Endothelial cell (in vitro differentiated cells): ENCODE data around the gene RANBP3. TPM values are rescaled to one million over a fixed set of nuclear protein-coding genes. Genes with fewer than 3 reads are reported as not detected.

Experiments used
- DNase-seq: peaks from one replicate; pipeline ENCODE4 v3.0.0; 2021; ENCODE audit warnings: low spot score
- H3K27ac Mint-ChIP-seq: one replicate; pipeline ENCODE4 v1.8.0; 2021; ENCODE audit warnings: mixed read lengths, inconsistent platforms; ENCODE audit not compliant: unreplicated experiment
- H3K27me3 Mint-ChIP-seq: one replicate; pipeline ENCODE4 v1.8.0; 2021; ENCODE audit warnings: mild to moderate bottlenecking, moderate library complexity, mixed read lengths, inconsistent platforms; ENCODE audit not compliant: unreplicated experiment
- H3K36me3 Mint-ChIP-seq: one replicate; pipeline ENCODE4 v1.8.0; 2021; ENCODE audit warnings: mild to moderate bottlenecking, low read depth, mixed read lengths, inconsistent platforms; ENCODE audit not compliant: unreplicated experiment
- H3K4me1 Mint-ChIP-seq: one replicate; pipeline ENCODE4 v1.8.0; 2021; ENCODE audit warnings: mild to moderate bottlenecking, mixed read lengths, inconsistent platforms; ENCODE audit not compliant: unreplicated experiment
- H3K4me3 Mint-ChIP-seq: one replicate; pipeline ENCODE4 v1.8.0; 2021; ENCODE audit warnings: mild to moderate bottlenecking, mixed read lengths, inconsistent platforms; ENCODE audit not compliant: unreplicated experiment
- H3K9me3 Mint-ChIP-seq: one replicate; pipeline ENCODE4 v1.8.0; 2021; ENCODE audit warnings: mixed read lengths, inconsistent platforms; ENCODE audit not compliant: unreplicated experiment
- total RNA-seq: library from RNA; stranded (reverse); fragmentation: NEBNext Ultra II Directional; extraction: Animal tissue kit (Norgen Biotek cat#: 25700); gene quantifications from one replicate; pipeline ENCODE4 v1.2.1, GENCODE V29; 2021; ENCODE audit not compliant: unreplicated experiment
- TF ChIP-seq, protein P1 (sequence below): fragments of 200-600 bp; sonication (generic); IDR thresholded peaks from one replicate; pipeline ENCODE4 v1.5.0; 2021; ENCODE audit warnings: antibody characterized with exemption; ENCODE audit not compliant: unreplicated experiment

Gene RANBP3
- total RNA-seq, 1 donor from 2014 or later = 69.5 TPM

DNA sequence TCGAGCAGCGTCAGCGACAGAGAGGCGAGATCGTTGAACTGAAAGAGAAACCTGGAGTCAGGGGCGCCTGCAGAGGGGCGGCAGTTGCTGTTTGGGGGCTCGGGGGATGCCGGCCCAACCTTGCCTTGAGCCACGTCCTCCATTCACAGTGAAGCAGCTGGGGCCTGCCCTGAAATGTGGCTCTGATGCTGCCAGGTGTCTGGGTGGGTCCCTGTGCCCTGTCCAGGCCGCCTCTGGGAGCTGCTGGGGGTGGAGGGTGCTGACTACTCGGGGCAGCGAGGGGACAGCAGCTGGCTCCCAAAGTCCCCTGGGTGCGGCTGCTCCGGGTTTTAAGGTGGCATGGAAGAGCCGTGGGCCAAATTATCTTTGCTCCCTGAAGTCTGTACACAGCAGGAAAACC, 17.7 kb upstream of the RANBP3 start:
- TF ChIP-seq, protein P1, sequence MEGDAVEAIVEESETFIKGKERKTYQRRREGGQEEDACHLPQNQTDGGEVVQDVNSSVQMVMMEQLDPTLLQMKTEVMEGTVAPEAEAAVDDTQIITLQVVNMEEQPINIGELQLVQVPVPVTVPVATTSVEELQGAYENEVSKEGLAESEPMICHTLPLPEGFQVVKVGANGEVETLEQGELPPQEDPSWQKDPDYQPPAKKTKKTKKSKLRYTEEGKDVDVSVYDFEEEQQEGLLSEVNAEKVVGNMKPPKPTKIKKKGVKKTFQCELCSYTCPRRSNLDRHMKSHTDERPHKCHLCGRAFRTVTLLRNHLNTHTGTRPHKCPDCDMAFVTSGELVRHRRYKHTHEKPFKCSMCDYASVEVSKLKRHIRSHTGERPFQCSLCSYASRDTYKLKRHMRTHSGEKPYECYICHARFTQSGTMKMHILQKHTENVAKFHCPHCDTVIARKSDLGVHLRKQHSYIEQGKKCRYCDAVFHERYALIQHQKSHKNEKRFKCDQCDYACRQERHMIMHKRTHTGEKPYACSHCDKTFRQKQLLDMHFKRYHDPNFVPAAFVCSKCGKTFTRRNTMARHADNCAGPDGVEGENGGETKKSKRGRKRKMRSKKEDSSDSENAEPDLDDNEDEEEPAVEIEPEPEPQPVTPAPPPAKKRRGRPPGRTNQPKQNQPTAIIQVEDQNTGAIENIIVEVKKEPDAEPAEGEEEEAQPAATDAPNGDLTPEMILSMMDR = no peak
- H3K27me3 Mint-ChIP-seq = peaks cover 16% of the 10 kb centered on the region
- H3K36me3 Mint-ChIP-seq = no peaks in the 10 kb centered on the region
- H3K4me3 Mint-ChIP-seq = no peak overlapping the region
- no peak overlapping the region for H3K27ac Mint-ChIP-seq
- no peak for DNase-seq
- no peaks in the 10 kb centered on the region for H3K4me1 Mint-ChIP-seq
- H3K9me3 Mint-ChIP-seq = no peaks in the 10 kb centered on the region

DNA sequence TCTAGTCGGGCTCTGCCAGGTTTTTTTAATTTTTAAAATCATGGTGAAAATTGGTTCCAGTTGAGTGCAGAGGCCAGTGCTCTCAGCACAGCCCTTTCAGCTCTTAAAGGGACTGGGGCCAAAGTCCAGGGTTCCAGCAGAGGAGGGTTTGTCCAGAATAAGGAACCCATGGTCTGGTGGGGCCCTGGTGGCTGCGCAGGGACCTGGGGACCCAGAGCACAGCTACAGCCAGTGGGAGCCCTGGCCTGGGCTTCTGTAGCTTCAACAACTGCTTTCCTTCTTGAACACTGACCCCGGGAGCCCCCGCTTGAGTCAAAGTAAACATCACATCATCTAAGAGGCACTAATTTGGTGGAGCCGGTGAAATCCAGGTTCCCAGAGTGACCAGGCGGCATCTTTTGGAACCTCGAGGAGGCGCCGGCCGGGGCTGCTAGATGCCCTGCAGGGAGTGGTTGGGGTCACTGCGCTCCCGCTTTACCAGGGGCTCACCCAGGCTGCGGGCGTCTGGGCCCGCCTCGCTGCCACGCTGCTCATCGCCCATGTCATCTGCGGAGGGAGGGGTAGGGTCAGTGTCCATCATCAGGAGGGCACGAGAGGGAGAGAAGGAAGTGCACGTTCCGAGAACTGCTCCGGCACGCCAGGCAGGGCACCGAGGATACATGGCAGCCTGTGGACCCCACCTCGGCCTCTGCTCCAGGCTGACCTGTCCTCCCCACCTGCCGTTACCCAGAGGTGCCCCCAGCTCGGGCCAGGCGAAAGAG, 16.6 kb upstream of the RANBP3 start:
- no peak overlapping the region for H3K4me3 Mint-ChIP-seq

DNA sequence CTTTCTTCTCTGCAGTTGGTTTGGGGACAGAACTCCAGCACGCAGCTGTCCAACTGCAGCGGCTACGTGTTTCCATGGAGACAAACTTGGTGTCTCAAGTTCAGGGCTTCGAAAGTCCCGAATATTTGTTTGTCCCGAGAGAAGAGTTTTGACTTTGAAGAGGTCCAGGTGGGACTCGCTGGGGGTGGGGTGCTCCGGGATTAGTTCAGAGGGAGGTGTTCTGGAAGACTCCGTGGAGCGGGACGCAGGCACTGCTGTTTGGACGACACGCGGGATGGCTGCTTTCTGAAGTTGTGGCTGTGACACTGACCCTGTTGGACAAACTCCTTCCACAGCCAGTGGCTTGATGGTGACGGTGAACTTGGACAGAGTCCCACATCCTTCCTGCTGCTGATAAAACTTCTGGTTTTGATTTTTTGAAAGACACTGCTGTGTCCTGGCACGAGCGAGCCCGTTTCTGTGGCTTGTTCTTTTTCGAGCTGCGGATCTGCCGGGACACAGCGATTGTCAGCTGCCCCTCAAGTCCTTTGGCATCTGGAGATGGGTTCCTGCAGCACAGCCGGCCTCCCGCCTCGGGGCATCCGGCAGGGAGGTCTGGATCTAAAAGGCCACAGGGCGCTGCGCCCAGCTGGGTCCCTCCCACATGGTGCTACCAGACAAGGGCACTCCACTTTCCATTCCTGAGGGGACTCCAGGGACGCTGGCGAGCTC, 15.9 kb upstream of the RANBP3 start:
- Mint-ChIP-seq H3K27me3 (peaks cover 14% of the 10 kb centered on the region), H3K4me3 (no peak overlapping the region), H3K27ac (no peak overlapping the region), H3K4me1 (no peaks in the 10 kb centered on the region), H3K36me3 (no peaks in the 10 kb centered on the region), H3K9me3 (no peaks in the 10 kb centered on the region)
- no peak for DNase-seq
- TF ChIP-seq, protein P1 = no peak

More for the DNA sequence above, 16.6 kb upstream of the RANBP3 start:
- Mint-ChIP-seq H3K36me3 (no peaks in the 10 kb centered on the region), H3K27ac (no peak overlapping the region), H3K9me3 (no peaks in the 10 kb centered on the region), H3K27me3 (peaks cover 16% of the 10 kb centered on the region), H3K4me1 (no peaks in the 10 kb centered on the region)
- TF ChIP-seq, protein P1 = no peak
- DNase-seq = no peak

DNA sequence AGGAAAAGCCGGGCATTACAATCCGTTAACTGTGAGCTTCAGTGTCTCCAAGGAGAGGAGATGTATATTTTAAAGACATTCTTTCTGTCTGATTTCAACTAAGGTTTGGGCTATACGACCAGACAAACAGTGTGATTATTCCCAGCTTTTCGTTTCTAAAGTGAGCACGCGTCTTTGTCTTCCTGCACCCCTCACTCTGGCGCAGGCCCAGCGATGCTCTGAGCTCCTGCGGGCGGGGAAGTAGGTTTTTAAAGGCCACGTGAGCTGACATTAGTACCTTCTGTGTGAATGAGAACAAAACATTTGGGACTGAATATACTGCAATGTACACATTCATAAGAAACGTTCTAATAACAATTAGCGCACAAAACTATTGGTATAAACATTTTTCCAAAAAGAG, 15.3 kb upstream of the RANBP3 start:
- Mint-ChIP-seq H3K27me3 (peaks cover 14% of the 10 kb centered on the region), H3K9me3 (no peaks in the 10 kb centered on the region), H3K27ac (no peak overlapping the region), H3K4me1 (no peaks in the 10 kb centered on the region), H3K36me3 (no peaks in the 10 kb centered on the region), H3K4me3 (no peak overlapping the region)
- TF ChIP-seq, protein P1 = no peak
- DNase-seq = no peak

DNA sequence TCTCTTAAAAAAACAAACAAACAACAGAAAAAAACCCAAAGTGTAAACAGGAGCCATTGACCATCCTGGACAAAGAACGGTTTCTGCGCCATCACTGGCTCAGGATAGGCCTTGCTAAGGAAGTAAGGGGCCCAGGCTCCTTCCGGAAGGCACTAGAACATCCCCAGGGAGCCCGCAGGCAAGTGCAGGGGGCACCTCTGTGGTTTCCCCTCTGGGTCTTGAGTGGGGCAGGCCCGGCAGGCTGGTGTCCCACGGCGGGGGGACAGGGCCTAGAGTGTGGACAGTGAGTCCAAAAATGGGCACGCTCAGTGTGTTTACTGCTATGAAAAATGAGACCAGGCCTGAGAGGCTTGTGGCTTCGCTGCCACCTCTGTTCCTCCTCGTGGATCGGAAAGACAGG, 14.8 kb upstream of the RANBP3 start:
- peaks cover under 1% of the 10 kb centered on the region for H3K4me1 Mint-ChIP-seq
- H3K36me3 Mint-ChIP-seq = no peaks in the 10 kb centered on the region
- TF ChIP-seq, protein P1 = no peak
- H3K4me3 Mint-ChIP-seq = no peak overlapping the region
- peaks cover 12% of the 10 kb centered on the region for H3K27me3 Mint-ChIP-seq
- no peaks in the 10 kb centered on the region for H3K9me3 Mint-ChIP-seq
- no peak overlapping the region for H3K27ac Mint-ChIP-seq
- no peak for DNase-seq
